Measurements from ENCODE around the gene PTCD1.

The PTCD1 gene

DNA sequence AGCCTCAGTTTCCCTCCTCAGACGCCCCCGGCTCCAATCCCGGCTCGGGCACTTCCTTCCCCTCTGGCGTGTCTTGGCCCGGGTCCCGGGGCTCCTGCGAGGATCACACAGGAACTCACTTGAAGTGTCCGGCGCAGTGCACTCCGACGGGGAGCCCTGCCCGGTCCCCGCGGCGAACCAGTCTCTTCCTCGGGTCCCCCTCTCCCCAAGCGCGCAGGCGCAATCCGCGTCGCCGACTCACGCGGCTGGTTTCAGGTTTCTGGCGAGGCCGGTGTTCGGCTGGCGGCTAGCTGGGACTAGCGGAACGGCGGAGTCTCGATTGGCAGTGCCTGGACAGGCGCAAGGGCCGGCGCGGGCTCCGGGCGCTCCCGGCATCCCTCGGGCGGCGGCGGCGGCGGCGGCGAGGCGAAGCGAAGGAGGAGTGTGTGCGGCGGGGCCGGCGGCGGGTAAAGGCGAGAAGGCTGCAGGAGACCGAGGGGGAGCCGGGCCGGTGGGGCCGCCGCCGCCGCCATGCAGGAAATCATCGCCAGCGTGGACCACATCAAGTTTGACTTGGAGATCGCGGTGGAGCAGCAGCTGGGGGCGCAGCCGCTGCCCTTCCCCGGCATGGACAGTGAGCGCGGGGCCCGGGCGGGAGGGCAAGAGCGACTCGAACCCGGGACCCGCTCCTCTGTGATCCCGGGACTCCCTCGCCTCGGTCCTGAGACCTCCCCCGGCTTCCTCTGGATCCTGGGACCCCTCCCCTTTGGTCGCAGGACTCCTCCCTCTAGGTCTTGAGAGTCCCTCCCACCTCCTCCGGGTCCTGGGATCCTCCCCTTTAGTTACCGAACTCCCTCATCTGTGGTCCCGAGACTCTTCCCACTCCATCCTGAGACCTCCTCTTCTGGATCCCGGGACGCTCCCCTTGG, at the start of gene PTCD1, which contains the start of gene CPSF4:
Gene PTCD1, minus strand, starts transcription at position 226 of the 908 bp plus-strand sequence. CDS start 3,556 bp downstream, outside the sequence.
Gene CPSF4, plus strand, starts transcription at position 371 of the 908 bp plus-strand sequence. Its CDS starts 140 bp downstream, at position 511.
- DNase-seq (ENCODE audit: low spot score): peak; percentile 91

DNA sequence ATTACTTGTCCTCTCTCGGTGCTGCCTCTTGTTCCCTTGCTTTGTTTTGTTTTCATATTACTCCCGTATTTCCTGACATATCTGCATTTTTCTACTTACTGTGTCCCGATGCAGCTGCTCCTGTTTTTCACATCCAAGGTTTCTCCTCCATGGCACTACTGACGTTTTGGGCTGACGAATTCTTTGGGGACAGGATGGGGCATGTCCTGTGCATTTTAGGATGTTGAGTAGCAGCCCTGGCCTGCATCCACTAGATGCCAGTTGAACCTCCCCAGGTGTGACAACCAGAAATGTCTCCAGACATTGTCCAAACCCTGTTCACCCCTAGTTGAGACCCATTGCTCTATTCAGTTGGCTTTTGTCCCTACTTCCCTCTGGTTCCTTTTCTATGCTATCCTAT, 46.5 kb upstream of the PTCD1 start:
- DNase-seq (ENCODE audit: low spot score): no peak

- no peak for DNase-seq (ENCODE audit: low spot score)
Measured at GRCh38 chr7:99478464-99479440, 40.2 kb upstream of the PTCD1 start.

DNA sequence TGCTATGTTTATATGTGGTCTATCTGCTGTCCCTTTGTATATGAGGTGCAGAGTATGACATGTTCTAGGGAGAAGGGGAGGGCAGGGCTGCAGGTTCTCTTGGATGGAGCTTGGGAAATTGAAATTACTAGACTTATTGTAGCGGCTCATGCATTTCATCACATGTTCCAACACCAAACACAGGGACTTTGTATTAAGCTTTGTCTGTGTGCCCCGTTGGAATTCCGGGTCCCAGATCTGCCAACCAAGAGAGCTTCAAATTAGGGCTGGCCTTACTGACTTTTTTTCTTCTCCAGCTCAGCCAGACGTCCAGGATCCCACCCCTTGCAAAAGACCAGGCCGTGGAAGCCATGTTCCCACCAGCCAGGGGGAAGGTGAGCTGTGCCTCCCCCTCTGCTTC, 37.5 kb upstream of the PTCD1 start:
- no peak for DNase-seq (ENCODE audit: low spot score)

GRCh38 chr7:99473315-99473596, 34.7 kb upstream of the PTCD1 start:
- no peak for DNase-seq (ENCODE audit: low spot score)

DNA sequence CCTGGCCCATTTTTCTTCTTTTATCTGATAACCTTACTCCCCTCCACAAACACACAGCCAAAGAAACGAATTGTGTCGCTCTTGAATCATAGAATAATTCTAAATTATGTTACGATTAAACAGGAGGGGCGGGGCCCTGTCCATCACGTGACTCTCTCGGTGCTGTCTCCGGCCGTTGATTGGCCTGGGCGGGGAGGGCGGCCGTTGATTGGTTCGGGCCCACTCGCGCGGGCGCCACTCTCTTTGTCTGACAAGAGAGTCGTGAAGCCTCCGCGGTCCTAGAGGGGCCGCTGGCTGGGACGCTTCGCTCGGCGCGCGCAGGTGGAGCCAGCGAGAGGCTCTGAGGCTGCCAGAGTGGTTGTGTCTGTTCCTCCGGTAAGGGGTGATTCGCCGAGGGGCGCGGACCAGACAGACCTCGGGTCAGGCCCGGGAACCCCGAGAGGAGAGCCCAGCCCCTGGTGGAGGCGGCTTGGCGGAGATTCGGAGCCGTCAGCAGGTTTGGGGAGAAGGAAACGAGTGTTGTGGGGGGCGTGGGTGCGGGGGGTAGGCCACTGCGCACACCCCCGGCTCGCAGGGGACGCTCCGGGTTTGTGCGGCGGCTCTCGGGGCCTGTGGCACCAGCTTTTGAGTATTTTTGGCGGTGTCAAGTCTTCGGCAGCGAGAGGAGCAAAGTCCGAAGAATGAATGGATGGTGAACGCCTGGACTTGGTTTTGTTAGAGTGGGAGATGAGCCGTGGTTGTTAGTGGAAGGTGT, 34.1 kb upstream of the PTCD1 start, which contains the start of gene ZNF789:
Gene ZNF789, plus strand, starts transcription at position 330 of the 754 bp plus-strand sequence. CDS start 3,567 bp downstream, outside the sequence.
- peak; percentile 95 for DNase-seq (ENCODE audit: low spot score)

DNA sequence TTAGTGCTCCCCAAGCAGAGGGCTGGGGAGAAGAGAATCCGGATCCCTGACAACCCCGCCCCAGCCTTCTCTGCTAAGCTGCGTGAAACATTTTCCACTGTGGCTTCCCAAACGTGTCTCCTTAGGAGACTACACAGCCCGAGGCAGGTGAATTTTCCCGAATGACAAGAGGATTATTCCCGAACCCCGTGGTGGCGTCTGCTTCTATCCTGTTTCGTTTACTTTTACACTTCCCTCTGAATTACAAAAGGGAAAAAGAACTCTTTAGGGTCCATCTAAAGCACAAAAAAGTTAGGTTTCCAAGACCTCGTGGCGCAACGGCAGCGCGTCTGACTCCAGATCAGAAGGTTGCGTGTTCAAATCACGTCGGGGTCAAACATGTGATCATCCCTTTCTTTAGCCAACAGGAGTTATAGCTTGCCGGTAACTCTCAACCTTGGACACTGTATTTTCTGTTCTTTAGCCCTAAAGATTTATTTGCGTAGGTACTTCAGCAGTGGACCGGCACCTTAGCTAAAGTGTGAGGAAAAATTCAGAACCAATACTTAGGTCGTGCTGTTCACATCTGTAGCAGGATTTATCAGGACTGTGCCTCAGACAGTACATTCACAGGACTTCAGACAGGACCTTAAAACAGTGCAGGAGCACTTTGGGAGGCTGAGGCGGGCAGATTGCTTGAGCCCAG, 30.9 kb upstream of the PTCD1 start:
- no peak for DNase-seq (ENCODE audit: low spot score)

DNA sequence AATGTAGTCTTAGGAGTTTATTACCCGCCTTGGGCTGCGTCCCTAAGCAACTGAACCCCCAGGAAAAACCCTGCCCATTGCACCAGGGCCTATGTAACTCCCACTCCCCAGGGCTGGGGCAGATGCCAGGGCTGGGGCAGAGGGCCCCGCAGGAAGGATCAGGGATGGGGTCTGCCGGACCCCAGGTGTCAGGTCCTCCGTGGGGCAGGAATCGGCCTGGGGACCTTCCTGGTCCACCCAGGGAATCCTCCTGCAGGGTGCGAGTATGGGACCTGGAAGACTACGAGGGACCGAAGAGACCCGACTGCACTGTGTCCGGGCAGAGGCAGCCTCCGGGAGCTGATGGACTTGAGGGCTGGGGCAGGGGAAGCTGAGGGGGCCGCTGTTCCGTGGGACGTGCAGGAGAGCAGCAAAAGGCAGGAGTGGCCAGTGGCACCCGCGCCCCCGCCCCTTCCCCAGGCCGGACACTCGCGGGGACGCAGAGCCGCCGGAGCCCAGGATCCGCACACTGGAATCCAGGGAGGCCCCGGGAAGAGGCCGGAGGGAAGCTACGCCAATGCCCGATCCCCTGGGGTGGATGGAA, 29.8 kb upstream of the PTCD1 start:
- no peak for DNase-seq (ENCODE audit: low spot score)

DNA sequence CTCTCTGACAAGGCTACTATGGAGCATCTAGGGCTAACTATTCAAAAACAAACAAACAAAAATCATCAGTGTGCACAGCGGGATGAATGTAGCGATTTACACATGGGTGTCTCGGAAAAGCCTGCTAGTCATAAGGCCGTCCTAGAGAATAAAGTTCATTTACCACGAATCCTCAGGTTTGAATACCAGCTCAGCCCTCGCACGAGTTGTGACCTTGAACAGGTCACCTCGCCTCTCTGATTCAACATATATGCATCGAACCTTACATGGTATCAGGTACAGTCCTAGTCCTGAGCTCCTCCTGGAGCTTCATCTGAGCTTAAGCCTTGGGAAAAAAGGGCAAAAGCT, 26.8 kb upstream of the PTCD1 start:
- no peak for DNase-seq (ENCODE audit: low spot score)

GRCh38 chr7:99461221-99461620, 22.6 kb upstream of the PTCD1 start:
- no peak for DNase-seq (ENCODE audit: low spot score)

DNA sequence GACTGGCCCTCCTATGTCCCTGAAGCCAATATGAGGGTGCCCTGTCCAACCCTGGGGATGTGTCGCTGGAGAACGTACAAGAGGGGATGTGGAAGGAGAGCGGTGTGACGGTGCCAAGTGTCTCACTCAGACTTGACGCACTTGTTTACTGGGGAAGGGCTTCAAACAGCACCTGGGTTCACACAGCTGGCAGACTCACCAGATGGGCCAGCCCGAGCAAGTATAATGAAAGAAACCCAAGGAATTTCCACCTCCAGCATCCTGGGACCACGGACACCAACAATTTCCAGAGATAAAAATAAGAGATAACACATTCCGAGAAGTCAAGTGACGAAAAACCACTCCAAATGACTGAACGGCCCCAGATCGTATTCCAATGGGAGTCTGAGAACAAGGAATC, 22.1 kb upstream of the PTCD1 start:
- no peak for DNase-seq (ENCODE audit: low spot score)

GRCh38 chr7:99459087-99459486, 20.5 kb upstream of the PTCD1 start:
- no peak for DNase-seq (ENCODE audit: low spot score)

- DNase-seq (ENCODE audit: low spot score): no peak
Measured at GRCh38 chr7:99457650-99458493, 19.3 kb upstream of the PTCD1 start.

DNA sequence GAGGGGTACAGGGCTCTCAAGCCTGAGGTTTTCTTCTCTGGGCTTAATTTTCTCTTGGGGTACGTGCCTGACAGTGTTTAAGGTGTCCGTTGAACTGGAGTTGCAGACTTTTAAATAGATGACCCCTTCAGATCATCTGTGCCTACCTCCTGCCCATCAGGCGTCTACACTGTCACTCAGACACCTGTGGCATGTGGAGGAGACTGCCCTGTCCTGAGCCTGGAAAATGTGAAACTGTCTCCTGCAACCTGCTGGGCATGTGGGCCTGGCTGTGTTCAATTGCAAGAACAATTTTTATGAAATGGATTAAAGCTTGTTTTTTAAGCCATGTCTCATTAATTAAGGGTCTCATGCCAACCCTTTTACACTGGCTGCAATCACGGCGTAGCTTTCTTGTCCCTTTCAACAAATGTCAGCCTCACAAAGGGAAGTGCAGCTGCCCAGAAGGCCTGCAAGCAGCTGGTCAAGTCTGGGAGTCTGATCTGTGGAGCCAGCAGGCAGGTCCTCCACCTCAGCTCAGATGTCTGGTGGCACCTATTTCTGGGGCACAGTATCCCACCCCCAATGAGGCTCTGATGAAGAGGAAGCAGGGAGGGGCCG, 18.6 kb upstream of the PTCD1 start:
- DNase-seq (ENCODE audit: low spot score): no peak

DNA sequence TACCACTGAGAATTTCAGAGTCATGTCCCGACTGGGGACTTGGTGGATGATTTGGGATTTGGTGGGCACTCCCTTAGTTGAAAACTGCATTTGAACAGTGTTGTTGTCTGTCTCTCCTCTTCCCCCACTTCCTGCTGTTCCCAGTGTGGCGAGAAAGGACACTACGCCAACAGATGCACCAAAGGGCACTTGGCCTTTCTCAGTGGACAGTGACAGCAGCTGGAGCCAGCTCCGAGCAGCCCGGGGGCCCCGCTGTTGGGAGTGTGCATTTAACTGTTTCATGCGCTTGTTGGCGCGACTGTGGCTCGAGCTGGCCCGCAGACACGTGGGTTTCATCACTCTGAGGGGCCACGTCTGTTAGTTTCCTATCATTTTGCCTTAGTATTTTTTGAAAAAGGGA, 17.7 kb upstream of the PTCD1 start:
- no peak for DNase-seq (ENCODE audit: low spot score)

- no peak for DNase-seq (ENCODE audit: low spot score)
Measured at GRCh38 chr7:99455874-99456273, 17.3 kb upstream of the PTCD1 start.

DNA sequence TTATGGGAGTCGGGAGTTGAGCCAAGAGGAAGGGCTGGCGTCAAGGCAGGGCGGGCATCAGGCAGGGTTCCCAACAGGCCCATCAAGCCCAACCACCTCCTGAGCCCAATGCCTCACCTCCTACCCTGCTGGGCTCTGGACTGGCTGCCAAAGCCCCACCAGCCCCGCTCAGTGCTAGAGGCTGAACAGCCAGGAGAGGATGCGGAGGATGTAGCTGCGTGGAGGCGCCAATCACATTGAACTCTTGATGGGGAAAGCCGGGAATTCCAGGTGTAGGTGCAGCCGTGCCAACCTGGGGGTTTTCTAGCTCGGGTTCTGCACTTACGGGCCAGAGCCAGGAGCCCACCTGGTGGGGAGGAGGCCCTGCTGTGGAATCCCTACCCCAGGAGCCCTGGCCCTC, 14.5 kb upstream of the PTCD1 start:
- DNase-seq (ENCODE audit: low spot score): no peak

GRCh38 chr7:99452541-99452940, 13.9 kb upstream of the PTCD1 start:
- no peak for DNase-seq (ENCODE audit: low spot score)

DNA sequence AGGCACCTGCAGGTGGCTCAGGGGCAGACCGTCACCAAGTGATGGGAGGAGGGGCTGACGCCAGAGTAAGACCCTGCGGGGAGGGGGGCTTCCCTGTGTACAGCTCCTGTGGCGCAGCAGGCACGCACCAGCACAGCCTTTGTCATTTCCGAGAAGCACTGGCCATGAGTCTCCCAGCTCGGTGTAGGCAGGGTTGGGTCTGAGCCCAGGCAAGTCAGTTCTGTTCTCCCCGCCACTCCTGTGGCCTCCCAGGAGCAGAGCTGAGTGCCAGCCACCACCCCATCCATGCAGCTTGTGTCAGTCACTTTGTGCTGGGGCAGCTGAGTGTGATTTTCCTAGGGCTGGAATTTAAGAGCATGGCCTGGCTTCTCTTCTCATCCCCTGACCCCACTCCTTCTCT, 13.3 kb upstream of the PTCD1 start:
- DNase-seq (ENCODE audit: low spot score): no peak

DNA sequence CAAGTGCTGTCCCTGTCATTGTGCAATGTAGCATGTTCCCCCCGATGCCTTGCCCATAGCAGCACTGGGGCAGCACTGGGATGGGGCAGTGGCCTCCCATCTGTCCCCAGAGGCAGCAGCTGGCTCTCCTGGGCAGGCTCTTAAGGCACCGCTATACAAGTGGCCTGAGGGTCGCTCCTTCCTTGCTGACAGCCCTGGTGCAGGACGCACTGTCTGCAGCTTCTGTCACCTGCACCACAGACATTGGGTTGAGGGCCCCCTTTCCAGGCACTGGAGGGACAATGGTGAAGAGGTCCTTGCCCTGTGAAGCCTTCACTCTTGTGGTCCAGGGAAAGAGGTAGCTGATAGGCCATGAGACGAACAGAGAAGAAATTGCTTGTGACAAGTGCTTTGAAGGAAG, 10.7 kb upstream of the PTCD1 start:
- DNase-seq (ENCODE audit: low spot score): no peak

All from globus pallidus (tissue), 1 donor.